Cardiac muscle cell (in vitro differentiated cells and primary cell): Measurements from ENCODE around the gene TPD52L2. TPM values are rescaled to one million over a fixed set of nuclear protein-coding genes. Genes with fewer than 3 reads are reported as not detected.
A peak's percentile ranks its signal among the peaks of the same experiment; 100 is the strongest.

Experiments
- DNase-seq, 2 donors: peaks; one replicate each; pipeline versions ENCODE4 v3.0.0 to v3.0.0-alpha.2; 2010 to 2017; ENCODE audit warnings: low read depth in 1 of 2, low spot score in 1 of 2
- H3K27ac ChIP-seq: fragments of 200-600 bp; sonication (generic); 2 replicates; pipeline ENCODE4 v1.5.1; 2016
- H3K27me3 ChIP-seq: fragments of 200-600 bp; sonication (generic); 2 replicates; pipeline ENCODE4 v1.6.0; 2016; ENCODE audit warnings: control low read depth
- H3K36me3 ChIP-seq: fragments of 200-600 bp; sonication (generic); 2 replicates; pipeline ENCODE4 v1.5.1; 2016; ENCODE audit warnings: control low read depth
- H3K4me1 ChIP-seq: fragments of 200-600 bp; sonication (generic); 2 replicates; pipeline ENCODE4 v1.8.1; 2017; ENCODE audit warnings: low read depth, mild to moderate bottlenecking, mixed run types
- H3K4me3 ChIP-seq: fragments of 200-600 bp; sonication (generic); 2 replicates; pipeline ENCODE4 v1.5.1; 2016; ENCODE audit warnings: mild to moderate bottlenecking
- H3K9me3 ChIP-seq: fragments of 200-600 bp; sonication (generic); 2 replicates; pipeline ENCODE4 v1.5.1; 2017; ENCODE audit warnings: low read depth, mild to moderate bottlenecking, control low read depth
- polyA plus RNA-seq: library from polyadenylated mRNA; unstranded; fragments of >200 nt; fragmentation: Nextera tagmentation; extraction: Ambion mirVana; gene quantifications from 2 replicates; pipeline ENCODE4 v1.2.1, GENCODE V29; 2016
- total RNA-seq: library from RNA; depleted of rRNA; stranded (reverse); fragments of >200 nt; gene quantifications from 2 replicates; pipeline ENCODE4 v1.2.3, GENCODE V29; 2016
- TF ChIP-seq, protein P1 (sequence below): IDR thresholded peaks from 2 replicates; pipeline ENCODE4 v1.5.1; 2012; ENCODE audit warnings: low read depth, mild to moderate bottlenecking, low read length

Gene TPD52L2
- total and polyA plus RNA-seq, 2 experiments from 2014 or later, result 103 to 114 TPM

DNA sequence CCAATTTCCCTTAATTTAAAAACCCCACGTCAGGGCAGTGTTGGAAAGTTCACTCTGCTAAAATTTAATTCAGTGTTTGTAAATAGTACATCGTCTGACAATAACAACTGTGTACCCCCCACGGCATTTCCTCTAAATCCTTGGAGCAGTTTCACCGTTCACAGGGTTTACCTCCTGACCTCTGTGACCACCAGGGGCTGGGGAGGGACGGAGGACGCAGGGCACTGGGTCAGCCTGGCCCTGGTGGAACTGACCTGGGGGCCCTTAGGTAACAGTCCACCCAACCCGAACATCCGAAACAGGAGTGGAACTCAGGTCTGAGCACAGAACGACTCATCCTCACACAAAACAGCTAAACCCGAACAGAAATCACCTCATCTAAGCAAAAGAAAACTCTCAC, 36.1 kb upstream of the TPD52L2 start:
- Histone ChIP-seq H3K9me3 (no peaks in the 10 kb centered on the region), H3K4me1 (peaks cover 27% of the 10 kb centered on the region), H3K4me3 (peak overlapping the region; percentile 99), H3K27ac (peak overlapping the region; percentile 49), H3K36me3 (no peaks in the 10 kb centered on the region), H3K27me3 (no peaks in the 10 kb centered on the region)
- TF ChIP-seq, protein P1, sequence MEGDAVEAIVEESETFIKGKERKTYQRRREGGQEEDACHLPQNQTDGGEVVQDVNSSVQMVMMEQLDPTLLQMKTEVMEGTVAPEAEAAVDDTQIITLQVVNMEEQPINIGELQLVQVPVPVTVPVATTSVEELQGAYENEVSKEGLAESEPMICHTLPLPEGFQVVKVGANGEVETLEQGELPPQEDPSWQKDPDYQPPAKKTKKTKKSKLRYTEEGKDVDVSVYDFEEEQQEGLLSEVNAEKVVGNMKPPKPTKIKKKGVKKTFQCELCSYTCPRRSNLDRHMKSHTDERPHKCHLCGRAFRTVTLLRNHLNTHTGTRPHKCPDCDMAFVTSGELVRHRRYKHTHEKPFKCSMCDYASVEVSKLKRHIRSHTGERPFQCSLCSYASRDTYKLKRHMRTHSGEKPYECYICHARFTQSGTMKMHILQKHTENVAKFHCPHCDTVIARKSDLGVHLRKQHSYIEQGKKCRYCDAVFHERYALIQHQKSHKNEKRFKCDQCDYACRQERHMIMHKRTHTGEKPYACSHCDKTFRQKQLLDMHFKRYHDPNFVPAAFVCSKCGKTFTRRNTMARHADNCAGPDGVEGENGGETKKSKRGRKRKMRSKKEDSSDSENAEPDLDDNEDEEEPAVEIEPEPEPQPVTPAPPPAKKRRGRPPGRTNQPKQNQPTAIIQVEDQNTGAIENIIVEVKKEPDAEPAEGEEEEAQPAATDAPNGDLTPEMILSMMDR, result no peak
- no peak for DNase-seq

DNA sequence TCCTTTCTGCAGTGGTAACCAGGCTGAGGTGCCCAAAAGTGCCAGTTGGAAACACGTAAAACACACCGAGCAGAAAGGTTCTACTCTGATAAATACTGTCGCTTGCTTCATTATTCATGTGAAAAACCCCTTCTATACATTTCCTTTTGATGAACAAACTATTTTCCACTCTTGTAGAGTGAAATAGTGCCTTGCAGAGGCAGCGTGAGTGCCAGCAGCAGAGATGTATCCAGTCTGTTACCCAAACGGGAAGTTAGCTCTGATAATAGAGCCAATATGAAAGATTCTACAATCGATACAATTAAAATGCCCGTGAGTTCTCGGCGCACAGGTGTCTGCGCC, 35.5 kb upstream of the TPD52L2 start:
- Histone ChIP-seq H3K27me3 (no peaks in the 10 kb centered on the region), H3K36me3 (no peaks in the 10 kb centered on the region), H3K4me1 (peaks cover 33% of the 10 kb centered on the region), H3K27ac (peak overlapping the region; percentile 2), H3K9me3 (no peaks in the 10 kb centered on the region), H3K4me3 (peak overlapping the region; percentile 99)
- TF ChIP-seq, protein P1, result no peak
- DNase-seq, result no peak

DNA sequence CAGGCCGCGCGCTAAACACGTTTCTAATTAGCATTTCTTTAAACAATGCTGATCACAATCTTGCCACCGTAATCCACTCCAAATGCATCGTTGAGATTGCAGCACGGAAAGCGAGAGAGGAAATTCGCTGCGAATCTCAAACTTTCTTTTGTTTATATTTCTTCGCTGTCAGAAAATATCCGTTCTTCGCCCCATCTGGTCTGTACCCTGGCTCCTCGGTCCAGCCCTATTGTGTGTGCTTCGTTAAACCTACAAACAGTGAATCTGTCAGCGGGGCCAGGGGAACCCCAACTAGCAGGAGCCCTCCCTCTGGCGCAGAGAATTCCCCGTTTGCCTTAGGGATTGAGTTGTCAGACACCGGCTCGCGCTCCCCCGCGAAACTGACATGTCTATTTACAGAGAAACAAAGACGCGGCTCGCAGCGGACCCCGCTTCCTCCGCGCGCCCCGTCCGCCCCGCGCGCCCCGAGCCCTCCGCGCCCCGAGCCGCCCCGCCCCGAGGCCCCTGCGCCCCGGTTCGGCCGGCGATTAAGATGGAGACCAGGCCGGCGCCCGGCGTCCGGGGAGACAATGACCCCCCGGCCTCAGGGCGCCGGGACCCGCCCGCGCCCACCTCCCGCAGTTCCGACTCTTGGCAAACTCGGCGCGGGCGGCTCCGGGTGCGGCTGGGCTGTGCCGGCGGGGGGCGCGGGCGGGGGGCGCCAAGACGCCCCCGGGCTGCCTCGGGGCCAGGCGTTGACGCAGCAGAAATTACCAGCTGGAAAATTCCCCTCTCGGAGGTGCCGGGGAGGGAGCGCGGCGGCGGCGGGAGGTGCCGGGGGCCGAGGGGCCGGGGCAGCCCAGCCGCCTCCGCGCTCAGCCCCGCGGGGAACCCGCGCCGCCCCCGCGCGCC, 34.9 kb upstream of the TPD52L2 start:
- Histone ChIP-seq H3K27ac (peak overlapping the region; percentile 2), H3K4me3 (peak overlapping the region; percentile 99), H3K36me3 (no peaks in the 10 kb centered on the region), H3K4me1 (peaks cover 37% of the 10 kb centered on the region), H3K9me3 (no peaks in the 10 kb centered on the region), H3K27me3 (no peaks in the 10 kb centered on the region)
- DNase-seq, result peak in 1 of 2 donors; percentile 49
- TF ChIP-seq, protein P1, result no peak

DNA sequence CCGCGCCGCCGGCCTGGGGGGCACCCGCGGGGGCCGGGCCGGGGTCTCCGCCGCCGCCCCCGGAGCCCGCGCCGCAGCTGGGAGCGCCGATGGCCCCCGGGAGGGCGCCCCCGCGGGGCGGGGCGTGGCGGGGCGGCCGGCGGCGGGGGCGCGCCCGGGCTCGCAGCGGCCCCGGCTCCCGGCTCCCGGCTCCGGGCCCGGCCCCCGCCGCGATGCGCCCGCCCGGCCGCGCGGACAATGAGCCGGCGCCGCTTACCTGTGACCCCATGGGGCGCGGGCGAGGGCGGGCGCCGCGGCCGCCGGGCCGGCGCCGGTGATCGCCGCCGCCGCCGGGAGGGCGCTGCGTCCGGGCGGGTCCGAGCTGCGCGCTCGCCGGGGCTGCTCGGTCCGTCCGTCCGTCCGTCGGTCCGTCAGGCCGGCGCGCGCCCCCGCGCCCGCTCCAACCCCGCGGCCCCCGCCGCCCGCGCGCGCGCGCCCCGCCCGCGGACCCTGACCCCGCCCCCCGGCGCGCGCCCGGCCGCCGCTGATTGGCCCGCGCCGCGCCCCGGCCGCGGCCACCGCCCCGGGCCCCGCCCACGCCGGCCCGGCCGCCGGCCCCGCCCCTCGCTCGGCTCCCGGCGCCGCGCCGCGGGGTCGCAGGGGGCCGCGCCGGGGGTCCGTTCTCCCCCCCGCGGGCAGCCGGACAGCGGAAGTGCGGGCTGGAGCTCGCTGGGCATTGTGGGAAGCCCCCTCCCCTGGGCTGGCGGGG, 34.1 kb upstream of the TPD52L2 start, which contains the start of gene ZBTB46:
Gene ZBTB46, minus strand, starts transcription at position 424 of the 748 bp plus-strand sequence. CDS start 40,507 bp downstream, outside the sequence.
- Histone ChIP-seq H3K27me3 (no peaks in the 10 kb centered on the region), H3K36me3 (no peaks in the 10 kb centered on the region), H3K9me3 (no peaks in the 10 kb centered on the region), H3K4me3 (peak within 1 kb of the TSS; percentile 99), H3K4me1 (peaks cover 36% of the 10 kb centered on the region), H3K27ac (peak within 1 kb of the TSS; percentile 69)
- DNase-seq, result peak; percentile 60 to 87
- TF ChIP-seq, protein P1, result no peak

DNA sequence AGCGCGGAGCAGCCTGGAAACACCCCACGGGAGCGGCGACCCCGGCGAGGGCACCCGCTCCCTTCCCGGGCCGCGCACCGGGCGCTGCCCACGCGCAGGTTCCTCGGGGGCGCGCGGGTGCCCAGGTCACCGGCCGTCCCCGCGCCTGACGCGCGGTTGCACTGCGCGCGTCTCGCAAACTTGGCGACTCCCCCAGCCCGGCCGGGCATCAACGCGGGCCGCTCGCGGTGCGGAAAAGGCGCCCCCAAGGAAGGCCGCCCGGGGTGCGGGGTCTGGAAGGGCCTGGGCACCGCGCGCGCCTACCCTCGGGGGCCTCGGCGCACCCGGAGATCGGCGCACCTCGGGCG, 33.5 kb upstream of the TPD52L2 start:
- H3K27me3 ChIP-seq, result no peaks in the 10 kb centered on the region
- TF ChIP-seq, protein P1, result no peak
- peaks cover 34% of the 10 kb centered on the region for H3K4me1 ChIP-seq
- DNase-seq, result peak in 1 of 2 donors; percentile 62
- H3K27ac ChIP-seq, result peak overlapping the region; percentile 69
- peak overlapping the region; percentile 62 for H3K4me3 ChIP-seq
- no peaks in the 10 kb centered on the region for H3K9me3 ChIP-seq
- no peaks in the 10 kb centered on the region for H3K36me3 ChIP-seq
